T47D (cell line): ENCODE measurements around the gene HACD4.

Experiments
- DNase-seq, 2 experiments: peaks; one replicate each; pipeline versions ENCODE4 v3.0.0 to v3.0.0-alpha.2; 2011 to 2012; ENCODE audit warnings: low read depth in 1 of 2, low spot score in 1 of 2
- JUND ChIP-seq: IDR thresholded peaks from 2 replicates; pipeline ENCODE4 v1.6.1; 2012; ENCODE audit warnings: low read depth
- in situ Hi-C: cut with HindIII; loops from 2 replicates; pipeline ENCODE4 v1.10.0; 2016; ENCODE audit warnings: low sequenced_read_pairs, low pct_unique_long_range_greater_than_20kb

HACD4 gene, protein sequence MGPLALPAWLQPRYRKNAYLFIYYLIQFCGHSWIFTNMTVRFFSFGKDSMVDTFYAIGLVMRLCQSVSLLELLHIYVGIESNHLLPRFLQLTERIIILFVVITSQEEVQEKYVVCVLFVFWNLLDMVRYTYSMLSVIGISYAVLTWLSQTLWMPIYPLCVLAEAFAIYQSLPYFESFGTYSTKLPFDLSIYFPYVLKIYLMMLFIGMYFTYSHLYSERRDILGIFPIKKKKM

GRCh38 chr9:21031091-21031807 lies at the start of gene HACD4:
HACD4 (minus strand) TSS chr9:21031640; CDS start chr9:21031590, 50 bp downstream.
- DNase-seq = peak; percentile 38 to 53
- TF ChIP-seq JUND = no peak
- in situ Hi-C loops = no loop called here

GRCh38 chr9:21080793-21081192 lies 49.4 kb upstream of the HACD4 start:
- no peak for TF ChIP-seq JUND
- in situ Hi-C loops = no loop called here
- no peak for DNase-seq

- peak in 1 of 2 experiments; percentile 58 for DNase-seq
- TF ChIP-seq JUND = no peak
- in situ Hi-C loops = no loop called here
These were observed 47.3 kb upstream of the HACD4 start for GRCh38 chr9:21078702-21079101.

DNA sequence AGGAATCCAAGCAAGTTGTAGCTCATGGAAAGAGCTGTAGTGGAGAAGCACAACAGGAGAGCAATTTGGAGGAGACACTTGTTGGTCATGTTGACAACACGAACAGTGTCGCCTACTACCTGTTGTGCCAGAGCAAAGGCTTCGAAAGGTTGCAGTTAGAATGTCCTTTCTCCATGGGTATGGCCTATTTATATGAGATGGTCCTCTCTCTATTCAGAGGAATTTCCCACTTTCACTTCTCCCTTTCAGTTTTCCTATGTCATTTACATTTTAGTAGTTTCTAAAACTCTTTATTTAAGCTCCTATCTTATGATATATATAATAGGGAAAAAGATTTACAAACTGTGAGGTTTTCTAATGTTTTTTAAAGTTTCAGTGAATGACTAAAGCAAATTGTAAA lies 46.3 kb upstream of the HACD4 start, which contains the start of gene IFNB1:
IFNB1 (minus strand) TSS at position 162 of the 400 bp plus-strand sequence; CDS start at position 89, 73 bp downstream.
- in situ Hi-C loops = no loop called here
- no peak for DNase-seq
- TF ChIP-seq JUND = no peak

DNA sequence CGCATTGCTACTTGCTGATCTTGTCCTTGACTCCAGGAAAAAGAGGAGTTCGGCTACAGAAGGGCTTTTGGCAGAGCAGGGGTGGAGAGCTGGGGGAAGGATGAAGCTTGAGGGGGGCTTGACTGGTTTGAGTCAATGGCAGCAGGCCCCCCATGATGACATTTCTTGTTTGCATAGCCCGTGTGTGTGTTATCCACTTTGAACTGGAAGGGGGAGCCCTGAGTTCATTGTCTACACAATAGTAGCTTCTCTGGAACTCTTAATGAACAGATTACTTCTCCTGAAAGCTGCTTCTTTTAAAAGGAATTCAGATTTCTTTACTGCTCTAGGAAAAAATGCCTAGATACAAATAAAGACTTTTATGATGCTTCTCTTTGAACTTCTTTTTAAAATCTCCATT lies 44.0 kb upstream of the HACD4 start:
- in situ Hi-C loops = no loop called here
- TF ChIP-seq JUND = no peak
- DNase-seq = peak in 1 of 2 experiments; percentile 2

DNA sequence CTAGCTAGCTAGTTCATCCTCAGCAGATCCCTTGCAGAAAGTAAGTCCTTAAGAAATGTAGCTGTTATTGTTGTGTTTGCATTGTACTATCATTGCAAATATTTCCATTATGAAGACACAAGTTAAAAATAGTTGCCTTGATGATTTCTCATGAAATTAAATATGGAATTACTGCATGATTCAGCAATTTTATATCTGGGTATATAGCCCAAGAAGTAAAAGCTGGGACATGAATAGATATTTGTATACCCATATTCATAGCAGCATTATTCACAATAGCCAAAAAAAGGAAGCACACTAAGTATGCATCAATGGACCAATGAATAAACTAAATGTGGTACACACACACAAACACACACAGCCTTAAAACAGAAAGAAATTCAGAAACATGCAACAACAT lies 39.5 kb upstream of the HACD4 start:
- no peak for TF ChIP-seq JUND
- no peak for DNase-seq
- in situ Hi-C loops = no loop called here

GRCh38 chr9:21070171-21070571 lies 38.7 kb upstream of the HACD4 start:
- DNase-seq = peak; percentile 9 to 52
- TF ChIP-seq JUND = no peak
- in situ Hi-C loops = no loop called here

GRCh38 chr9:21060919-21061561 lies 29.6 kb upstream of the HACD4 start:
- TF ChIP-seq JUND = no peak
- DNase-seq = no peak
- in situ Hi-C loops = no loop called here

- TF ChIP-seq JUND = no peak
- in situ Hi-C loops = no loop called here
- DNase-seq = no peak
These were observed 25.5 kb upstream of the HACD4 start for GRCh38 chr9:21056931-21057330.

DNA sequence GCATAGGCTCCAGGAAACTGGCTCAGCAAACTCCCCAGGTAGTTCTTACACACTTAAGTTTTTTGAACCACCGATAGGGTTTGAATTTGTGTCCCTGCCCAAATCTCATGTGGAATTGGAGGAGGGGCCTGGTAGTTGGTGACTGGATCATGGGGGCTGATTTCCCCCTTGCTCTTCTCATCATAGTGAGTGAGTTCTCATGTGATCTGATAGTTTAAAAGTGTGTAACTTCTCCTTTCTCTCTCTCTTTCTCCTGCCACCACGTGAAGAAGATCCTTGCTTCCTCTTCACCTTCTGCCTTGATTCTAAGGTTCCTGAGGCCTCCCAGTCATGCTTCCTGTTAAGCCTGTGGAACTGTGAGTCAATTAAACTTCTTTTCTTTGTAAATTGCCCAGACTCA lies 22.4 kb upstream of the HACD4 start:
- in situ Hi-C loops = no loop called here
- TF ChIP-seq JUND = no peak
- no peak for DNase-seq

- no peak for DNase-seq
- in situ Hi-C loops = no loop called here
These were observed 15.8 kb upstream of the HACD4 start for GRCh38 chr9:21047281-21047691.

GRCh38 chr9:21043841-21044240 lies 12.4 kb upstream of the HACD4 start:
- in situ Hi-C loops = no loop called here
- no peak for TF ChIP-seq JUND
- DNase-seq = no peak

More at GRCh38 chr9:21047281-21047691, 15.8 kb upstream of the HACD4 start:
- TF ChIP-seq JUND = no peak

DNA sequence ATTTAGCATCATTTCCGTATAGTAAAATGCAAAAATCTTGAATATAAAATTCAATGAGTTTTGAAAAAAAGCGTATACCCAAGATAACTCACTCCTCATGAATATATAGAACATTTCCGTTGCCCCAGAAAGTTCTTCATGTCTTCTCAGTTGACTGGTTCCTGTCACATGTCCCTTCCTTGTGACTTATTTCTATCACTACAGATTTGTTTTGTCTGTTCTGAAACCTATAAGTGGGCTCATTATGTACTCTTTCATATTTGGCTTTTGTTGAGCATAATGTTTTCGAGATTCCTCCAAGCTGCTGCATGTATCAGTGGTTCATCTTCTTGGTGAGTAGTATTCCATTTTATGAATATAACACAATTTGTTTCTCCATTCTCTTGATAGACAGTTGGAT lies 11.0 kb upstream of the HACD4 start:
- no peak for DNase-seq
- TF ChIP-seq JUND = no peak
- in situ Hi-C loops = no loop called here
